Stimulated activated CD4-positive, alpha-beta T cell treated with anti-CD3 and anti-CD28 coated beads, Interleukin-2, amount 100 ng/mL, for 24 hours (primary cell): ENCODE results near the gene CDH16.

Experiments used
- DNase-seq, 2 donors: peaks; one replicate each; pipeline ENCODE4 v3.0.0-alpha.2; 2020

The CDH16 gene

GRCh38 chr16:66926171-66926947 is 7.7 kb upstream of the CDH16 start:
- no peak for DNase-seq

GRCh38 chr16:66925322-66925840 is 6.7 kb upstream of the CDH16 start, which contains the start of gene RRAD:
RRAD (minus strand) TSS chr16:66925535; CDS start chr16:66925179, 356 bp downstream.
- DNase-seq: no peak

- peak; percentile 37 to 57 for DNase-seq
Observed at GRCh38 chr16:66924527-66925321, 6.0 kb upstream of the CDH16 start.

- DNase-seq: no peak
Observed at GRCh38 chr16:66923866-66924265, 5.2 kb upstream of the CDH16 start.

- no peak for DNase-seq
Observed at GRCh38 chr16:66923247-66923731, 4.6 kb upstream of the CDH16 start.

- no peak for DNase-seq
Observed at GRCh38 chr16:66921729-66922450, 3.2 kb upstream of the CDH16 start.

GRCh38 chr16:66920924-66921680 is 2.4 kb upstream of the CDH16 start:
- DNase-seq: no peak

- DNase-seq: no peak
Observed at GRCh38 chr16:66920299-66920590, 1.6 kb upstream of the CDH16 start.

- no peak for DNase-seq
Observed at GRCh38 chr16:66919569-66920298, 1.0 kb upstream of the CDH16 start.

GRCh38 chr16:66918355-66918754 is 330 bp downstream of the CDH16 start:
- no peak for DNase-seq

GRCh38 chr16:66917741-66918140 is 944 bp downstream of the CDH16 start:
- no peak for DNase-seq

- no peak for DNase-seq
Observed at GRCh38 chr16:66916518-66916917, 2.2 kb downstream of the CDH16 start.

GRCh38 chr16:66915041-66915440 is 3.6 kb downstream of the CDH16 start:
- DNase-seq: no peak

- no peak for DNase-seq
Observed at GRCh38 chr16:66914541-66914940, 4.1 kb downstream of the CDH16 start.

- no peak for DNase-seq
Observed at GRCh38 chr16:66913711-66914110, 5.0 kb downstream of the CDH16 start.

- DNase-seq: no peak
Observed at GRCh38 chr16:66913081-66913480, 5.6 kb downstream of the CDH16 start.

GRCh38 chr16:66911801-66912200 is 6.9 kb downstream of the CDH16 start:
- no peak for DNase-seq

GRCh38 chr16:66911112-66911511 is 7.6 kb downstream of the CDH16 start:
- DNase-seq: no peak

GRCh38 chr16:66910175-66910940 is 8.3 kb downstream of the CDH16 start:
- DNase-seq: no peak

- DNase-seq: no peak
Observed at GRCh38 chr16:66908762-66909559, 9.7 kb downstream of the CDH16 start.
